ENCODE measurements around the gene ASAP2. TPM values are rescaled to one million over a fixed set of nuclear protein-coding genes. Genes with fewer than 3 reads are reported as not detected.

The ASAP2 gene
- total RNA-seq, 1 experiment from 2014 or later: 60.3 TPM

DNA sequence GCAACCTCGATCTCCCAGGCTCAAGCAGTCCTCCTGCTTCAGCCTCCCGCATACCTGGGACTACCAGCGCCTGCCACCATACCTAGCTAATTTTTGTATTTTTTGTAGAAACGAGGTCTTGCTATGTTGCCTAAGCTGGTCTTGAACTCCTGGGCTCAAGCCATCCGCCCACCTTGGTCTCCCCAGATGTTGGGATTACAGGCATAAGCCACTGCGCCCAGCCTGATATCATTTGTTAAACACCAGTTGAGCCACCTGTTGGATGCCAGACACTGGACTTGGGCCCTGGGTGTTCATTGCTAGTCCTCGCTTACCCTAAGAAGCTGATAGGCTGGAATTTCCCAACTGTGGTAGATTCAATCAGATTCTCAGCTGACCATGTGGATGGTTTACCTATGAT is 136.9 kb downstream of the ASAP2 start:
- no peaks in the 10 kb centered on the region for H3K9me2 ChIP-seq (ENCODE audit: insufficient read depth)
- H3F3A ChIP-seq (ENCODE audit: insufficient read depth, low read depth): peaks cover 50% of the 10 kb centered on the region
- no peaks in the 10 kb centered on the region for H3K9me3 ChIP-seq (ENCODE audit: insufficient read depth, low read depth)
- intact Hi-C loops (cut with micrococcal nuclease; ENCODE audit: unreplicated experiment): no loop called here
- no peak overlapping the region for H2AFZ ChIP-seq
- TF ChIP-seq, protein P1, sequence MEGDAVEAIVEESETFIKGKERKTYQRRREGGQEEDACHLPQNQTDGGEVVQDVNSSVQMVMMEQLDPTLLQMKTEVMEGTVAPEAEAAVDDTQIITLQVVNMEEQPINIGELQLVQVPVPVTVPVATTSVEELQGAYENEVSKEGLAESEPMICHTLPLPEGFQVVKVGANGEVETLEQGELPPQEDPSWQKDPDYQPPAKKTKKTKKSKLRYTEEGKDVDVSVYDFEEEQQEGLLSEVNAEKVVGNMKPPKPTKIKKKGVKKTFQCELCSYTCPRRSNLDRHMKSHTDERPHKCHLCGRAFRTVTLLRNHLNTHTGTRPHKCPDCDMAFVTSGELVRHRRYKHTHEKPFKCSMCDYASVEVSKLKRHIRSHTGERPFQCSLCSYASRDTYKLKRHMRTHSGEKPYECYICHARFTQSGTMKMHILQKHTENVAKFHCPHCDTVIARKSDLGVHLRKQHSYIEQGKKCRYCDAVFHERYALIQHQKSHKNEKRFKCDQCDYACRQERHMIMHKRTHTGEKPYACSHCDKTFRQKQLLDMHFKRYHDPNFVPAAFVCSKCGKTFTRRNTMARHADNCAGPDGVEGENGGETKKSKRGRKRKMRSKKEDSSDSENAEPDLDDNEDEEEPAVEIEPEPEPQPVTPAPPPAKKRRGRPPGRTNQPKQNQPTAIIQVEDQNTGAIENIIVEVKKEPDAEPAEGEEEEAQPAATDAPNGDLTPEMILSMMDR (conservative IDR thresholded peaks at IDR 0.05): no peak
- TF ChIP-seq EZH2 (IDR thresholded peaks at IDR 0.05; ENCODE audit: low read depth): no peak
- no peak overlapping the region for H3K4me3 ChIP-seq
- CTCF ChIA-PET: no interaction called here
- H3K27ac ChIP-seq: no peak overlapping the region
- no peaks in the 10 kb centered on the region for H4K20me1 ChIP-seq (ENCODE audit: insufficient read depth)
- peaks cover 23% of the 10 kb centered on the region for H3K4me1 ChIP-seq (replicated peaks; ENCODE audit: insufficient read depth)
- no peak overlapping the region for H3K4me2 ChIP-seq
- peaks cover 24% of the 10 kb centered on the region; the same call in 1 of the 2 replicates for H3K36me3 ChIP-seq (ENCODE audit: low read depth)
- peaks cover 36% of the 10 kb centered on the region for H3K79me2 ChIP-seq (ENCODE audit: low read depth)
- no TSS peak for BruUV-seq (replicated peaks)
- DNase-seq: no peak
- POLR2A ChIA-PET (ENCODE audit: unreplicated experiment): no interaction called here
- H3K27me3 ChIP-seq (ENCODE audit: insufficient read depth, low read depth): no peaks in the 10 kb centered on the region

DNA sequence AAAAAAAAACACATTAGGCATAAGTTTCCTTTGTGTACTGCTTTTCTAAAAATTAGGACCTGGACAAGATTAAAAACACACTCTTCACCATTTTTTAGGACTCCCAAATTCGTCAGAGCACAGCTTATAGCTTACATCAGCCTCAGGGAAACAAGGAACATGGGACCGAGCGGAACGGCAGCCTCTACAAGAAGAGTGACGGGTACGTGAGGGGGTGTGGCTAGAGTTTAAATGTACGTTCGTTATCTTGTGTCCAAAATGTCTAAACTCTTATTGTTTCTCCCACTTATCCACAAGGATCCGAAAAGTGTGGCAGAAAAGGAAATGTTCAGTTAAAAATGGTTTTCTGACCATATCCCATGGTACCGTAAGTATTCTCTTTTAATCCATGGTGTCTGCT is 137.8 kb downstream of the ASAP2 start:
- BruUV-seq (replicated peaks): no TSS peak
- H3K27ac ChIP-seq: no peak overlapping the region
- no peak overlapping the region for H3K4me2 ChIP-seq
- peaks cover 32% of the 10 kb centered on the region for H3K79me2 ChIP-seq (ENCODE audit: low read depth)
- CTCF ChIA-PET: no interaction called here
- intact Hi-C loops (cut with micrococcal nuclease; ENCODE audit: unreplicated experiment): no loop called here
- POLR2A ChIA-PET (ENCODE audit: unreplicated experiment): no interaction called here
- DNase-seq: no peak
- peaks cover 24% of the 10 kb centered on the region; the same call in 1 of the 2 replicates for H3K36me3 ChIP-seq (ENCODE audit: low read depth)
- H3K4me3 ChIP-seq: no peak overlapping the region
- no peak for TF ChIP-seq EZH2 (IDR thresholded peaks at IDR 0.05; ENCODE audit: low read depth)
- TF ChIP-seq, protein P1 (conservative IDR thresholded peaks at IDR 0.05): no peak
- H3K27me3 ChIP-seq (ENCODE audit: insufficient read depth, low read depth): no peaks in the 10 kb centered on the region
- peaks cover 14% of the 10 kb centered on the region for H3K4me1 ChIP-seq (replicated peaks; ENCODE audit: insufficient read depth)
- no peaks in the 10 kb centered on the region for H3K9me3 ChIP-seq (ENCODE audit: insufficient read depth, low read depth)
- peaks cover 42% of the 10 kb centered on the region for H3F3A ChIP-seq (ENCODE audit: insufficient read depth, low read depth)
- no peaks in the 10 kb centered on the region for H4K20me1 ChIP-seq (ENCODE audit: insufficient read depth)
- no peaks in the 10 kb centered on the region for H3K9me2 ChIP-seq (ENCODE audit: insufficient read depth)
- no peak overlapping the region for H2AFZ ChIP-seq

DNA sequence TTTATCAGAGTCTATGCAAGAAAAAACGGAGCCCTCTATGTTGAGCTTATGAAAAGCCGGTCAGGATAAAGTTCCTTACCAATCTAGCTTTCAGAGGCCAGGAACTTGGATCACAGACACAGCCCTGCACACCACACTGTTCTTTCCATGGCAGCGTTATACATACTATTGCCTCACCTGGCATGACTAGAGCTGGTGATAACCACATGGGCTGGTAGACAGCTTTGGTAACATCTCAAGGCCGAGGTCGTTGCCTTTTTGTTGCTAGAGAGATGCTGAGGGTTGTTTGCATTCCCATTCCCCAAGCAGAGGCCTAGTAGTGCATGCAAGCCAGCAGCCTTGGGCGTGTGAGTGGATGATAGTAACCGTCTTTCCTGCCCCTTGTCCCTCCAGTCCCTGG is 138.7 kb downstream of the ASAP2 start:
- DNase-seq: no peak
- peaks cover 22% of the 10 kb centered on the region; the same call in 1 of the 2 replicates for H3K36me3 ChIP-seq (ENCODE audit: low read depth)
- no peak overlapping the region for H3K4me2 ChIP-seq
- no peak for TF ChIP-seq EZH2 (IDR thresholded peaks at IDR 0.05; ENCODE audit: low read depth)
- TF ChIP-seq, protein P1 (conservative IDR thresholded peaks at IDR 0.05): no peak
- no peak overlapping the region for H2AFZ ChIP-seq
- no peak overlapping the region for H3K4me3 ChIP-seq
- H3K79me2 ChIP-seq (ENCODE audit: low read depth): peaks cover 28% of the 10 kb centered on the region
- H3F3A ChIP-seq (ENCODE audit: insufficient read depth, low read depth): peaks cover 38% of the 10 kb centered on the region
- H3K9me2 ChIP-seq (ENCODE audit: insufficient read depth): no peaks in the 10 kb centered on the region
- POLR2A ChIA-PET (ENCODE audit: unreplicated experiment): no interaction called here
- no peaks in the 10 kb centered on the region for H3K27me3 ChIP-seq (ENCODE audit: insufficient read depth, low read depth)
- no TSS peak for BruUV-seq (replicated peaks)
- CTCF ChIA-PET: no interaction called here
- H4K20me1 ChIP-seq (ENCODE audit: insufficient read depth): no peaks in the 10 kb centered on the region
- peaks cover 5% of the 10 kb centered on the region for H3K4me1 ChIP-seq (replicated peaks; ENCODE audit: insufficient read depth)
- H3K27ac ChIP-seq: no peak overlapping the region
- no peaks in the 10 kb centered on the region for H3K9me3 ChIP-seq (ENCODE audit: insufficient read depth, low read depth)
- intact Hi-C loops (cut with micrococcal nuclease; ENCODE audit: unreplicated experiment): no loop called here

Measured in PC-9 (cell line).